ENCODE data around the gene TP63. TPM values are rescaled to one million over a fixed set of nuclear protein-coding genes. Genes with fewer than 3 reads are reported as not detected.

TP63 gene
- total and polyA plus RNA-seq, 7 donors, result under 0.01 to 0.28 (median 0.15) TPM; not detected in 3

GRCh38 chr3:189833996-189834395 is 202.8 kb downstream of the TP63 start:
- Histone ChIP-seq H3K36me3 (no peaks in the 10 kb centered on the region), H3K4me1 (no peaks in the 10 kb centered on the region), H3K9me3 (no peaks in the 10 kb centered on the region), H3K4me3 (no peak overlapping the region), H3K27ac (no peak overlapping the region), H3K27me3 (no peaks in the 10 kb centered on the region)
- 92% methylated on average over 8 of the region's 8 CpGs for WGBS, 2 donors
- DNase-seq, result no peak
- intact Hi-C loops (cut with DNase I), result no loop called here
- no peak for TF ChIP-seq POLR2A (IDR thresholded peaks at IDR 0.05)
- no peak for TF ChIP-seq EP300 (IDR thresholded peaks at IDR 0.05)

GRCh38 chr3:189834462-189834861 is 203.3 kb downstream of the TP63 start:
- no peak for DNase-seq
- H3K27me3 ChIP-seq, result no peaks in the 10 kb centered on the region
- no peak for TF ChIP-seq POLR2AphosphoS5 (IDR thresholded peaks at IDR 0.05)
- TF ChIP-seq CTCF (IDR thresholded peaks at IDR 0.05), result no peak
- TF ChIP-seq POLR2A (IDR thresholded peaks at IDR 0.05), result no peak
- no peak for TF ChIP-seq EP300 (IDR thresholded peaks at IDR 0.05)
- H3K27ac ChIP-seq, result no peak overlapping the region
- intact Hi-C loops (cut with DNase I), result no loop called here
- no peak overlapping the region for H3K4me3 ChIP-seq
- H3K4me1 ChIP-seq, result no peaks in the 10 kb centered on the region
- 92 to 93% methylated on average over 5 of the region's 5 CpGs for WGBS, 2 donors
- no peaks in the 10 kb centered on the region for H3K36me3 ChIP-seq
- H3K9me3 ChIP-seq, result no peaks in the 10 kb centered on the region

GRCh38 chr3:189836795-189837194 is 205.6 kb downstream of the TP63 start:
- WGBS, 2 donors, result 82% methylated on average over 5 of the region's 5 CpGs
- TF ChIP-seq EP300 (IDR thresholded peaks at IDR 0.05) (no peak), POLR2AphosphoS5 (IDR thresholded peaks at IDR 0.05) (no peak), POLR2A (IDR thresholded peaks at IDR 0.05) (no peak), CTCF (IDR thresholded peaks at IDR 0.05) (no peak)
- H3K9me3 ChIP-seq, result no peaks in the 10 kb centered on the region
- intact Hi-C loops (cut with DNase I), result no loop called here
- no peaks in the 10 kb centered on the region for H3K27me3 ChIP-seq
- no peaks in the 10 kb centered on the region for H3K4me1 ChIP-seq
- H3K4me3 ChIP-seq, result no peak overlapping the region
- H3K27ac ChIP-seq, result no peak overlapping the region
- DNase-seq, result no peak
- H3K36me3 ChIP-seq, result no peaks in the 10 kb centered on the region

- WGBS, 2 donors, result 77 to 89% methylated on average over 6 of the region's 6 CpGs
- intact Hi-C loops (cut with DNase I), result no loop called here
Observed at GRCh38 chr3:189838291-189838690, 207.1 kb downstream of the TP63 start.

GRCh38 chr3:189839576-189839975 is 208.4 kb downstream of the TP63 start:
- intact Hi-C loops (cut with DNase I), result no loop called here
- Histone ChIP-seq H3K4me1 (no peaks in the 10 kb centered on the region), H3K27me3 (no peaks in the 10 kb centered on the region), H3K36me3 (no peaks in the 10 kb centered on the region), H3K9me3 (no peaks in the 10 kb centered on the region), H3K27ac (no peak overlapping the region), H3K4me3 (no peak overlapping the region)
- 59 to 81% methylated on average over 2 of the region's 2 CpGs for WGBS, 2 donors
- no peak for DNase-seq
- TF ChIP-seq EP300 (IDR thresholded peaks at IDR 0.05) (no peak), POLR2AphosphoS5 (IDR thresholded peaks at IDR 0.05) (no peak), POLR2A (IDR thresholded peaks at IDR 0.05) (no peak), CTCF (IDR thresholded peaks at IDR 0.05) (no peak)

More at GRCh38 chr3:189838291-189838690, 207.1 kb downstream of the TP63 start:
- no peak overlapping the region for H3K4me3 ChIP-seq
- no peaks in the 10 kb centered on the region for H3K27me3 ChIP-seq
- no peaks in the 10 kb centered on the region for H3K4me1 ChIP-seq
- no peak for TF ChIP-seq POLR2A (IDR thresholded peaks at IDR 0.05)
- no peak for TF ChIP-seq POLR2AphosphoS5 (IDR thresholded peaks at IDR 0.05)
- TF ChIP-seq CTCF (IDR thresholded peaks at IDR 0.05), result no peak
- no peak for TF ChIP-seq EP300 (IDR thresholded peaks at IDR 0.05)
- H3K36me3 ChIP-seq, result no peaks in the 10 kb centered on the region
- H3K27ac ChIP-seq, result no peak overlapping the region
- DNase-seq, result no peak
- H3K9me3 ChIP-seq, result no peaks in the 10 kb centered on the region

Data from sigmoid colon (tissue), 7 donors.